DOHH2 (cell line): ENCODE results near the gene VTI1A.

ENCODE experiments used
- CTCF ChIP-seq: fragments of 200-600 bp; sonication (generic); IDR thresholded peaks from one replicate; pipeline ENCODE4 v1.5.1; 2014; ENCODE audit warnings: antibody characterized with exemption, mild to moderate bottlenecking, low read depth, low read length; ENCODE audit not compliant: poor library complexity, severe bottlenecking
- EZH2phosphoT487 ChIP-seq: fragments of 200-600 bp; sonication (generic); IDR thresholded peaks from 2 replicates; pipeline ENCODE4 v1.6.1; 2017; ENCODE audit warnings: borderline replicate concordance, mild to moderate bottlenecking, antibody characterized with exemption, low read length, moderate library complexity, mixed read lengths

DNA sequence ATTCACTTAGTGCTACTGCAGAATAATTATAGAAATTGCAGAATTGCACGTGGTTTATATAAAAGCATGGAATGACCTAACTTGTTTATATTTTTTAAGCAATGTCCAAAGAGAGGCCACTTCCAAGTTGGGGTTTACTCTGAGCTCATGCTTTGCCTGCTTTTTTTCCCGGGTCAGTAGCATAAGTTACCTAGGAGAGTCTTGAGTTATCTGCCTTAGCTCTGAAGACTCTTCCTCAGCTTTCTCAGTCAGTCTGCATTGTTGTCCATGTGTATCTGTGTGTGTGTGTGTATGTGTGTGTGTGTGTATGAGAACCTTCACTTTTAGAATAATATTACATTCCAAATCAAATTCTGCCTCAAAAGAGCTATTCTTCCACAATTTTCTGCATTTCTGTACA is 263.5 kb downstream of the VTI1A start:
- TF ChIP-seq CTCF = no peak
- TF ChIP-seq EZH2phosphoT487 = no peak
